GM06990 (cell line): ENCODE data around the gene TOR4A.

ENCODE experiments used
- DNase-seq: peaks from one replicate; pipeline ENCODE4 v3.0.0-alpha.2; 2011; ENCODE audit not compliant: insufficient read length; ENCODE audit errors: extremely low read depth
- H3K27me3 ChIP-seq: replicated peaks from 2 replicates; pipeline ENCODE4 v1.6.0; 2011; ENCODE audit warnings: low read length; ENCODE audit not compliant: control insufficient read depth, insufficient read depth
- H3K36me3 ChIP-seq: 2 replicates; pipeline ENCODE4 v1.5.1; 2011; ENCODE audit warnings: low read length; ENCODE audit not compliant: control insufficient read depth, insufficient read depth
- H3K4me3 ChIP-seq: replicated peaks from 2 replicates; pipeline ENCODE4 v1.5.1; 2011; ENCODE audit warnings: low read depth, mild to moderate bottlenecking, control low read depth, low read length
- TF ChIP-seq, protein P1 (sequence below): IDR thresholded peaks from 2 replicates; pipeline ENCODE4 v1.5.1; 2011; ENCODE audit warnings: low read length, control low read depth, mild to moderate bottlenecking, inconsistent platforms; ENCODE audit not compliant: insufficient read depth, poor library complexity, severe bottlenecking

TOR4A gene

DNA sequence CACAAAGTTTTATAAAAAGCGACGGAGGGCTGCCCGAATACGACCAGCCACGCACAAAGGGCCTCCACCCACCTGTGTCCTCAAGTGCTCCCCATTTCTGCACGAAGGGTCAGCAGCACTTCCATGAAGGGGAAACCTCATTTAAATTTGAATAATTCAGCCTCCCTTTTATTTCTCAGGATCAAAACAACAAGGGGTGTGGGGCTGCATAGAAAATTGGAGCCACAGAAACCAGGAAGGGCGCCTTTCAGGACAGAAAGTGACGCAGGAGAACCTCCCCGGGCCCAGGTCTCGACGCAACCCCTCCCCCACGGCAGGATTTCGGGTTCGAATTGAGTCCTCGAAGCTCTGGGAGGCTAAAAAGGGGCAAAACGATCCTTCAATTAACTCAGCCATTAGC, 22.4 kb downstream of the TOR4A start:
- Histone ChIP-seq H3K36me3 (no peaks in the 10 kb centered on the region), H3K27me3 (no peaks in the 10 kb centered on the region; the same call in 1 of the 2 replicates), H3K4me3 (no peak overlapping the region)
- TF ChIP-seq, protein P1, sequence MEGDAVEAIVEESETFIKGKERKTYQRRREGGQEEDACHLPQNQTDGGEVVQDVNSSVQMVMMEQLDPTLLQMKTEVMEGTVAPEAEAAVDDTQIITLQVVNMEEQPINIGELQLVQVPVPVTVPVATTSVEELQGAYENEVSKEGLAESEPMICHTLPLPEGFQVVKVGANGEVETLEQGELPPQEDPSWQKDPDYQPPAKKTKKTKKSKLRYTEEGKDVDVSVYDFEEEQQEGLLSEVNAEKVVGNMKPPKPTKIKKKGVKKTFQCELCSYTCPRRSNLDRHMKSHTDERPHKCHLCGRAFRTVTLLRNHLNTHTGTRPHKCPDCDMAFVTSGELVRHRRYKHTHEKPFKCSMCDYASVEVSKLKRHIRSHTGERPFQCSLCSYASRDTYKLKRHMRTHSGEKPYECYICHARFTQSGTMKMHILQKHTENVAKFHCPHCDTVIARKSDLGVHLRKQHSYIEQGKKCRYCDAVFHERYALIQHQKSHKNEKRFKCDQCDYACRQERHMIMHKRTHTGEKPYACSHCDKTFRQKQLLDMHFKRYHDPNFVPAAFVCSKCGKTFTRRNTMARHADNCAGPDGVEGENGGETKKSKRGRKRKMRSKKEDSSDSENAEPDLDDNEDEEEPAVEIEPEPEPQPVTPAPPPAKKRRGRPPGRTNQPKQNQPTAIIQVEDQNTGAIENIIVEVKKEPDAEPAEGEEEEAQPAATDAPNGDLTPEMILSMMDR = no peak
- no peak for DNase-seq

- Histone ChIP-seq H3K27me3 (no peaks in the 10 kb centered on the region; the same call in 1 of the 2 replicates), H3K4me3 (peak overlapping the region; percentile 51)
- TF ChIP-seq, protein P1 = no peak
These were observed 23.1 kb downstream of the TOR4A start for GRCh38 chr9:137300567-137301080.

GRCh38 chr9:137301081-137301947, 23.8 kb downstream of the TOR4A start:
- Histone ChIP-seq H3K36me3 (no peaks in the 10 kb centered on the region), H3K27me3 (no peaks in the 10 kb centered on the region; the same call in 1 of the 2 replicates), H3K4me3 (peak overlapping the region; percentile 53)
- TF ChIP-seq, protein P1 = no peak
- peak; percentile 73 for DNase-seq

More at GRCh38 chr9:137300567-137301080, 23.1 kb downstream of the TOR4A start:
- no peak for DNase-seq
- no peaks in the 10 kb centered on the region for H3K36me3 ChIP-seq

- TF ChIP-seq, protein P1 = no peak
- Histone ChIP-seq H3K4me3 (peak within 1 kb of the TSS; percentile 53), H3K27me3 (no peaks in the 10 kb centered on the region; the same call in 1 of the 2 replicates)
These were observed 24.6 kb downstream of the TOR4A start, which contains the start of gene NRARP for GRCh38 chr9:137302118-137302448. Gene NRARP, minus strand, starts transcription at chr9:137302271. Its CDS starts 343 bp downstream, at chr9:137301928.

DNA sequence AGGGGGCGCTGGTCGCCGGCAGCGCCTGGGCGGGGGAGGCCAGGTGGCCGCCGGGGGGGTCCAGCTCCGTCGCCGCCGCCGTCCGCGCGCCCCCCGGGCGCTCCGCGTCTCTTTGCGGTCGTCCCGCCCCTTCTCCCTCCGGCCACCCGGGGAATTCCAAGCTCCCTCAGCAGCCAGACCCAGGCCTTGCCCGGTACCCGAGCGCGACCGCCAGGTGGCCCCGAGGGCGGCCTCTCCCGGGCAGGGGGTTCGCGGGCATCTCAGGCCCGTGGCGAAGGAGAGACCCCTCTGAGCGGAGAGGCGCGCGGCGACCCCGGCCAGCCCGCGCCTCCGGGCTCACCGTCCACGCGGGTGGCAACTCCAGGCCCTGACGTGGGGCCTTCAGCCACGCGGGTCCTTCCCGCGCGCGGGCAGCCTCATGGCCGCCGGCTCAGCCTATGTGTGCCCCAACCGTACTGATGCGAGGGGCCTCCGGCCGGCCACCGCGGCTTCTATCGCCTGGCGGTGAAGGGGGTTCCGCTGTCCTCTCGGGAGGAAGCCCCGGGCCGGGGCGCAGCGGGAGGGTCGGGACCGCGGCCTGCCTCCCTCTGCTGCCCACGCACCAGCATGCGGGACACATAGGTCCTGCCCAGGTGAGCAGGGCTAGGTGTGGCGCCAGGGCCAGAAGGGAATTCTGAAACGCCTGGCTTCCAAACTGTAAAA, 25.1 kb downstream of the TOR4A start:
- Histone ChIP-seq H3K36me3 (no peaks in the 10 kb centered on the region), H3K4me3 (peak overlapping the region; percentile 52), H3K27me3 (no peaks in the 10 kb centered on the region; the same call in 1 of the 2 replicates)
- no peak for DNase-seq
- TF ChIP-seq, protein P1 = peak; percentile 62

More at GRCh38 chr9:137302118-137302448, 24.6 kb downstream of the TOR4A start, which contains the start of gene NRARP:
- H3K36me3 ChIP-seq = no peaks in the 10 kb centered on the region
- DNase-seq = peak; percentile 89
